Nephron progenitor cell (in vitro differentiated cells): ENCODE data around the gene ERICH3.
"Not testable (repeated sequence)": the region's sequence is repeated elsewhere in the genome, so short reads cannot be mapped to it uniquely, and the experiment has no call there.

Experiments used
- DNase-seq: peaks from one replicate; pipeline ENCODE4 v3.0.0; 2021
- H3K27ac Mint-ChIP-seq: 2 replicates; pipeline ENCODE4 v1.8.0; 2021; ENCODE audit warnings: mild to moderate bottlenecking, moderate library complexity, mixed read lengths
- H3K27me3 Mint-ChIP-seq: 2 replicates; pipeline ENCODE4 v1.8.0; 2021; ENCODE audit warnings: mild to moderate bottlenecking, low read depth, mixed read lengths; ENCODE audit not compliant: poor library complexity
- H3K36me3 Mint-ChIP-seq: 2 replicates; pipeline ENCODE4 v1.8.0; 2021; ENCODE audit warnings: low read depth, mixed read lengths
- H3K4me1 Mint-ChIP-seq: 2 replicates; pipeline ENCODE4 v1.8.0; 2021; ENCODE audit warnings: mixed read lengths
- H3K4me3 Mint-ChIP-seq: 2 replicates; pipeline ENCODE4 v1.8.0; 2021; ENCODE audit warnings: mild to moderate bottlenecking, moderate library complexity, mixed read lengths
- H3K9me3 Mint-ChIP-seq: 2 replicates; pipeline ENCODE4 v1.8.0; 2021; ENCODE audit warnings: mild to moderate bottlenecking, moderate library complexity, mixed read lengths
- TF ChIP-seq, protein P1 (sequence below): fragments of 200-600 bp; sonication (generic); IDR thresholded peaks from 2 replicates; pipeline ENCODE4 v1.5.0; 2021; ENCODE audit warnings: antibody characterized with exemption

The ERICH3 gene

GRCh38 chr1:74677926-74678325 is 4.3 kb upstream of the ERICH3 start:
- Mint-ChIP-seq H3K4me3 (no peak overlapping the region), H3K27me3 (no peaks in the 10 kb centered on the region), H3K36me3 (peaks cover 1% of the 10 kb centered on the region), H3K4me1 (peaks cover 19% of the 10 kb centered on the region), H3K9me3 (peaks cover 1% of the 10 kb centered on the region), H3K27ac (no peak overlapping the region)
- DNase-seq = no peak
- TF ChIP-seq, protein P1, sequence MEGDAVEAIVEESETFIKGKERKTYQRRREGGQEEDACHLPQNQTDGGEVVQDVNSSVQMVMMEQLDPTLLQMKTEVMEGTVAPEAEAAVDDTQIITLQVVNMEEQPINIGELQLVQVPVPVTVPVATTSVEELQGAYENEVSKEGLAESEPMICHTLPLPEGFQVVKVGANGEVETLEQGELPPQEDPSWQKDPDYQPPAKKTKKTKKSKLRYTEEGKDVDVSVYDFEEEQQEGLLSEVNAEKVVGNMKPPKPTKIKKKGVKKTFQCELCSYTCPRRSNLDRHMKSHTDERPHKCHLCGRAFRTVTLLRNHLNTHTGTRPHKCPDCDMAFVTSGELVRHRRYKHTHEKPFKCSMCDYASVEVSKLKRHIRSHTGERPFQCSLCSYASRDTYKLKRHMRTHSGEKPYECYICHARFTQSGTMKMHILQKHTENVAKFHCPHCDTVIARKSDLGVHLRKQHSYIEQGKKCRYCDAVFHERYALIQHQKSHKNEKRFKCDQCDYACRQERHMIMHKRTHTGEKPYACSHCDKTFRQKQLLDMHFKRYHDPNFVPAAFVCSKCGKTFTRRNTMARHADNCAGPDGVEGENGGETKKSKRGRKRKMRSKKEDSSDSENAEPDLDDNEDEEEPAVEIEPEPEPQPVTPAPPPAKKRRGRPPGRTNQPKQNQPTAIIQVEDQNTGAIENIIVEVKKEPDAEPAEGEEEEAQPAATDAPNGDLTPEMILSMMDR = no peak

DNA sequence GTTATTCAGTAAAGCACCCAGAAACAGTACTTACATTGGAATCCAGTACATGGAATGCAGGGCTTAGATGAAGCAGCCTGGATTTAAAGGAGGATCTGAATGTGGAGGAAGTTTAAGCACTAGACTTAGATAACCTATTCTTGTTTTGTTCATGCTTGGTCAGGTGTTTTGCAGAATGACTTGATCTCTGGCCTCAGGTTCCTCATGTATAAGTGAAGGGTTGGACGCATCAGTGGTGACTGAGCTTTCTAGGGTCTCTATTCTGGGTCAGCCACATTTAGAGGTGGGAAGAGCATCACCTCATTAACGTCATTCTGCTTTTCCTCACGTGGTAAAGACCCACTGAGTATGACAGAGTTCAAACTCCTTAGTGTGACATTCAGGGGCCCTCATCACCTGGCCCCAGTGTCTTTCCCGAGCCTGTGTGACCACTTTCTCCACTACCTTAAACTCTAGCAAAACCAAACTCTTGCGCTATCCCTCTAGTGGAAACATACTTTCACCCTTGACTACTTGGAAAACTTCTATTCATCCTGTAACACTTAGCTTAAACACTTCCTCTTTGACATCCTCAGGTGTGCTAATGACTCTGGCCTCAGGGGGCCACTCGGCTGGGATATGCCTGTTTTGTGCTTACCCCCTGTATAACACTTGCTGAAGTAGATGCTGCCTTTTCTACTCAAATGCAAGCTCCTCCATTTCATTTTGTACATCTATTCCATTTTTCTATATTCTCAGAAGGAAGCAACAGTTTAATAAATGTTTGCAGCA is 871 bp upstream of the ERICH3 start:
- no peak for DNase-seq
- peaks cover 22% of the 10 kb centered on the region for H3K9me3 Mint-ChIP-seq
- peak overlapping the region; percentile 75 for H3K4me3 Mint-ChIP-seq
- TF ChIP-seq, protein P1 = no peak
- H3K36me3 Mint-ChIP-seq = peaks cover 11% of the 10 kb centered on the region
- no peak overlapping the region for H3K27ac Mint-ChIP-seq
- H3K27me3 Mint-ChIP-seq = no peaks in the 10 kb centered on the region
- peaks cover 9% of the 10 kb centered on the region for H3K4me1 Mint-ChIP-seq

DNA sequence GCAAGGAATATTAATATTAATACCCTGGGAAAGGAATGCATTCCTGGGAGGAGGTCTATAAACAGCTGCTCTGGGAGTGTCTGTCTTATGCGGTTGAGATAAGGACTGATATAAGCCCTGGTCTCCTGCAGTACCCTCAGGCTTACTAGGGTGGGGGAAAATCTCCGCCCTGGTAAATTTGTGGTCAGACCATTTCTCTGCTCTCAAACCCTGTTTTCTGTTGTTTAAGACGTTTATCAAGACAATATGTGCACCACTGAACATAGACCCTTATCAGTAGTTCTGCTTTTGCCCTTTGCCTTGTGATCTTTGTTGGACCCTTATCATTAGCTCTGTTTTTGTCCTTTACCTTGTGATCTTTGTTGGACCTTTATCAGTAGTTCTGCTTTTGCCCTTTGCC is 2.7 kb downstream of the ERICH3 start:
- not testable (repeated sequence) for DNase-seq, H3K4me3 Mint-ChIP-seq, H3K27me3 Mint-ChIP-seq, H3K4me1 Mint-ChIP-seq, H3K27ac Mint-ChIP-seq
- Mint-ChIP-seq H3K9me3 (peaks cover 25% of the 10 kb centered on the region), H3K36me3 (peaks cover 11% of the 10 kb centered on the region)

DNA sequence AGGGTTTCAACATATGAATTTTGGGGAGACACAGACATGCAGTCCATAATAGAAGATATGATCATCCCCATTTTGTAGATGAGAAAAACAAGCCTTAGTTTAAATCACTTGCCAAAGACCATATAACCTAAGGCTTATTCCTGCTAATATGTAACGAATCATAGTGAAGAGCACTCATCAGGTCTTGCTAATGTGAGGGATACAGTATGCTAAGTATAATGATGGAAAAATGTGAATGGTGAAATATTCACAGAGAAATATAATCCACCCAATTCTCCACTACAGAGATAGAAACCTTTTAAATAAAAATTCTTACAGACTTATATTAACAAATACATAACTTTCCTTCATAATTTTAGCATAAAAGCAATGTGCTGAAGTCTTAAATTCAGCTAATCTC is 18.9 kb downstream of the ERICH3 start:
- no peaks in the 10 kb centered on the region for H3K27me3 Mint-ChIP-seq
- H3K4me3 Mint-ChIP-seq = no peak overlapping the region
- no peaks in the 10 kb centered on the region for H3K36me3 Mint-ChIP-seq
- TF ChIP-seq, protein P1 = no peak
- peaks cover 31% of the 10 kb centered on the region for H3K4me1 Mint-ChIP-seq
- no peak overlapping the region for H3K27ac Mint-ChIP-seq
- H3K9me3 Mint-ChIP-seq = peaks cover 4% of the 10 kb centered on the region
- no peak for DNase-seq

DNA sequence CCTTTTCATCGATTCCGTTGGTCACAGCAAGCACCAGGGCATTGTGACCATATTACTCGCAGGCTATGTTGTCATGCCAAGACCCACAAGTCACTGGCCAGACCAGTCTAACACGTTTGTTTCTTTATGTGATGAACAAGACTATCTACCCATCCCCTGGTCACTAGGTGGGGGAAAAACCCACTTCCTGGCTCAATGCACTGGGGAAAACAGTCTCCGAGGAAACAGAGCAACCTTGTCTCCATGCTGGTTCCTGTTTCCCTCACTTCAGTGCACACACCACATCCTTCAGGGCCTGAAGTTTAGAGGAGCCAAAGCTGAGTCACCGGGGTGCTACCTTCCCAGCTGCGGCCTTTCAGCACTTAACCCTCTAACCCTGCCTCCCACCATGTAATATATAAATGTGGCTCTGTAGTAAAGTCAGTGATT is 20.9 kb downstream of the ERICH3 start:
- Mint-ChIP-seq H3K4me3 (peak overlapping the region; percentile 60), H3K27ac (peak overlapping the region; percentile 97), H3K36me3 (no peaks in the 10 kb centered on the region), H3K4me1 (peaks cover 32% of the 10 kb centered on the region), H3K27me3 (no peaks in the 10 kb centered on the region), H3K9me3 (peaks cover 4% of the 10 kb centered on the region)
- TF ChIP-seq, protein P1 = no peak
- DNase-seq = peak; percentile 11

DNA sequence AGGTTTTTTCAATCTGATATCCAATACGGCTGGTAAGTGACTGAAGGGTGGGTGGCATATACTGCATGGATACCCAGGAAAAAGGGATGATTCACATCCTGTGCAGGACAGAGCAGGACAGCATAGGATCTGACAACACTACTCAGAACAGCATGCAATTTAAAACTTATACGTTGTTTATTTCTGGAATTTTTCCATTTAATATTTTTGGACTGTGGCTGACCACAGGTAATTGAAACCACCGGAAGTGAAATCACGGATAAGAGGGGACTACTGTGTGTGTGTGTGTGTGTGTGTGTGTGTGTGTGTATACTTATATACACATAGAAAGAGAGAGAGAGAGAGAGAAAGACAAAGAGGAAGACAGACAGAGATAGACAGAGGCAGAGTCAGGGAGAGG is 23.0 kb downstream of the ERICH3 start:
- no peak overlapping the region for H3K4me3 Mint-ChIP-seq
- no peaks in the 10 kb centered on the region for H3K36me3 Mint-ChIP-seq
- DNase-seq = no peak
- no peaks in the 10 kb centered on the region for H3K9me3 Mint-ChIP-seq
- H3K27me3 Mint-ChIP-seq = no peaks in the 10 kb centered on the region
- no peak overlapping the region for H3K27ac Mint-ChIP-seq
- TF ChIP-seq, protein P1 = no peak
- H3K4me1 Mint-ChIP-seq = peaks cover 49% of the 10 kb centered on the region
